Urothelium cell line (cell line): ENCODE data around the gene C17orf107.
A peak's percentile ranks its signal among the peaks of the same experiment; 100 is the strongest.

Source experiments
- DNase-seq: peaks from one replicate; pipeline ENCODE4 v3.0.0; 2011; ENCODE audit warnings: low spot score, mixed read lengths
- FAIRE-seq: peaks from 2 replicates; lab custom pipeline; 2011; peaks lifted over from hg19 to GRCh38; lab: Jason Lieb, UNC

C17orf107 gene

GRCh38 chr17:4948166-4948930 lies 49.0 kb downstream of the C17orf107 start, which contains the start of gene PFN1:
Gene PFN1, minus strand, starts transcription at chr17:4948530. Its CDS starts 136 bp downstream, at chr17:4948394.
- DNase-seq, result peak; percentile 75
- no peak for FAIRE-seq

- DNase-seq (peak; percentile 85), FAIRE-seq (no peak)
These were observed 49.6 kb downstream of the C17orf107 start for GRCh38 chr17:4948931-4949320.

- DNase-seq, result peak; percentile 70
- FAIRE-seq, result no peak
These were observed 50.2 kb downstream of the C17orf107 start for GRCh38 chr17:4949321-4950074.

- DNase-seq (no peak), FAIRE-seq (no peak)
These were observed 50.9 kb downstream of the C17orf107 start for GRCh38 chr17:4950075-4950745.

- no peak for DNase-seq
These were observed 51.4 kb downstream of the C17orf107 start, which contains the start of gene ENO3 for GRCh38 chr17:4950746-4951204. Gene ENO3, plus strand, starts transcription at chr17:4951119. Its CDS starts 711 bp downstream, at chr17:4951830.

GRCh38 chr17:4951486-4951885 lies 52.1 kb downstream of the C17orf107 start:
- DNase-seq (no peak), FAIRE-seq (no peak)

More at GRCh38 chr17:4950746-4951204, 51.4 kb downstream of the C17orf107 start, which contains the start of gene ENO3:
- FAIRE-seq, result no peak
